Liver (tissue), 3 donors: ENCODE data around the gene PYGM.

Experiments used
- ATF3 ChIP-seq: IDR thresholded peaks from 2 replicates; pipeline ENCODE4 v1.6.1; 2016; ENCODE audit warnings: antibody characterized with exemption
- CTCF ChIP-seq: fragments of 150-350 bp; IDR thresholded peaks from 2 replicates; pipeline ENCODE4 v1.5.1; 2017; ENCODE audit warnings: improper control_type of control experiment, low read depth, low read length; ENCODE audit not compliant: missing input control
- EGR1 ChIP-seq, 2 donors: IDR thresholded peaks; 2 replicates each; pipeline ENCODE4 v1.6.1; 2016 to 2018; ENCODE audit warnings: antibody characterized with exemption in 2 of 2, low read depth in 2 of 2
- JUND ChIP-seq, 2 donors: IDR thresholded peaks; 2 replicates each; pipeline ENCODE4 v1.6.1; 2016; ENCODE audit warnings: antibody characterized with exemption in 2 of 2
- MAX ChIP-seq: IDR thresholded peaks from 2 replicates; pipeline ENCODE4 v1.6.1; 2016; ENCODE audit warnings: antibody characterized with exemption
- NR2F2 ChIP-seq: IDR thresholded peaks from 2 replicates; pipeline ENCODE4 v1.6.1; 2016; ENCODE audit warnings: antibody characterized with exemption
- REST ChIP-seq: IDR thresholded peaks from 2 replicates; pipeline ENCODE4 v1.6.1; 2016; ENCODE audit warnings: antibody characterized with exemption, mild to moderate bottlenecking
- RXRA ChIP-seq, 2 donors: IDR thresholded peaks; 2 replicates each; pipeline ENCODE4 v1.6.1; 2017 to 2018; ENCODE audit warnings: antibody characterized with exemption in 2 of 2, mild to moderate bottlenecking in 1 of 2
- TAF1 ChIP-seq: conservative IDR thresholded peaks from 2 replicates; pipeline ENCODE4 v1.6.1; 2016; ENCODE audit warnings: antibody characterized with exemption, mild to moderate bottlenecking
- ZBTB33 ChIP-seq: IDR thresholded peaks from 2 replicates; pipeline ENCODE4 v1.6.1; 2016; ENCODE audit warnings: antibody characterized with exemption
- donor health status: healthy.
- donor health status: healthy.

DNA sequence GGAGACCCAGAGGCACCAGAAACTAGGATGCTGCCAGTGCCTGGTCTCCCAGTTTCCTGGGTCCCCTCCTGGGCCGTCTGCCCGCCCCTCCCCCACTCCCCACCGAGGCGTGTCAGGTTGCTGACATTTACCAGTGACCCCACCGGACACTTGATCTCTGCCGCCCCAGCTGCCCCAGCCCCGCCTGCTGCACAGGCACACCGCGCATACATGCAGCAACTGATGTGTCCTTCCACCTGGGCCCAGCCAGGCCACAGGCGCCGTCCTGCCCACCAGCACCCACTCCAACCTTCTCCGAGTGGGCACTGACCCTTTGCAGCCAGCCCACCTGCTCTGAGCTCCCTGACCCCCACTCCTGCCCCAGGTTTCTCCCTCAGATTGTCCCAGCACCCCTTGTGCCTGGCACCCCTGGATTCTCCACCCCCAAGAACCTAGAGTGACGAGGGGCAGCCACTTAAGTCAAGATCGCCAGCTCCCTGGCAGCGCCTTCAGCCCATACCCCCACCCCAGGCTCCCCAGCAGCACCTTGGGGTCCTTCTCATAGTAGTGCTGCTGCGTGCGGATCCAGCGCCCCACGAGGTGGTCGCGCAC, 548 bp downstream of the PYGM start:
- no peak for TF ChIP-seq JUND (IDR thresholded peaks at IDR 0.05)
- no peak for TF ChIP-seq ATF3
- no peak for TF ChIP-seq CTCF
- no peak for TF ChIP-seq ZBTB33
- no peak for TF ChIP-seq TAF1
- TF ChIP-seq REST, result no peak
- TF ChIP-seq RXRA (IDR thresholded peaks at IDR 0.05), result no peak
- TF ChIP-seq MAX, result no peak
- TF ChIP-seq NR2F2, result no peak
- no peak for TF ChIP-seq EGR1 (IDR thresholded peaks at IDR 0.05; ENCODE audit: low read depth in 2 of 2)
